ENCODE results near the gene THOP1.
"Not testable (repeated sequence)": the region's sequence is repeated elsewhere in the genome, so short reads cannot be mapped to it uniquely, and the experiment has no call there.

The THOP1 gene

GRCh38 chr19:2817237-2817829 is 32.0 kb downstream of the THOP1 start:
- DNase-seq (ENCODE audit: low read depth in 3 of 3): not testable (repeated sequence)

GRCh38 chr19:2819540-2820111 is 34.3 kb downstream of the THOP1 start, which contains the start of gene ZNF554:
ZNF554 (plus strand) TSS chr19:2819868; CDS start chr19:2820072, 204 bp downstream.
- DNase-seq (ENCODE audit: low read depth in 3 of 3): peak; percentile 93 to 97 (median 97)

GRCh38 chr19:2820112-2820702 is 34.9 kb downstream of the THOP1 start:
- DNase-seq (ENCODE audit: low read depth in 3 of 3): no peak

GRCh38 chr19:2822846-2823245 is 37.5 kb downstream of the THOP1 start:
- no peak for DNase-seq (ENCODE audit: low read depth in 3 of 3)

GRCh38 chr19:2823646-2824045 is 38.3 kb downstream of the THOP1 start:
- DNase-seq (ENCODE audit: low read depth in 3 of 3): no peak

GRCh38 chr19:2824129-2824528 is 38.8 kb downstream of the THOP1 start:
- no peak for DNase-seq (ENCODE audit: low read depth in 3 of 3)

GRCh38 chr19:2827022-2827421 is 41.7 kb downstream of the THOP1 start:
- no peak for DNase-seq (ENCODE audit: low read depth in 3 of 3)

GRCh38 chr19:2827840-2828489 is 42.7 kb downstream of the THOP1 start:
- DNase-seq (ENCODE audit: low read depth in 3 of 3): no peak

- no peak for DNase-seq (ENCODE audit: low read depth in 3 of 3)
Observed at GRCh38 chr19:2834294-2834871, 49.1 kb downstream of the THOP1 start.

- no peak for DNase-seq (ENCODE audit: low read depth in 3 of 3)
Observed at GRCh38 chr19:2837430-2837829, 52.1 kb downstream of the THOP1 start.

GRCh38 chr19:2840794-2841791 is 55.8 kb downstream of the THOP1 start, which contains the start of gene ZNF555:
ZNF555 (plus strand) TSS chr19:2841475; CDS start chr19:2841573, 98 bp downstream.
- peak; percentile 95 to 98 (median 97) for DNase-seq (ENCODE audit: low read depth in 3 of 3)

- DNase-seq (ENCODE audit: low read depth in 3 of 3): no peak
Observed at GRCh38 chr19:2841855-2842574, 56.7 kb downstream of the THOP1 start.

GRCh38 chr19:2845107-2845506 is 59.8 kb downstream of the THOP1 start:
- no peak for DNase-seq (ENCODE audit: low read depth in 3 of 3)

GRCh38 chr19:2846180-2846894 is 61.0 kb downstream of the THOP1 start:
- no peak for DNase-seq (ENCODE audit: low read depth in 3 of 3)

- DNase-seq (ENCODE audit: low read depth in 3 of 3): no peak
Observed at GRCh38 chr19:2847507-2847906, 62.2 kb downstream of the THOP1 start.

- DNase-seq (ENCODE audit: low read depth in 3 of 3): no peak
Observed at GRCh38 chr19:2848616-2849015, 63.3 kb downstream of the THOP1 start.

- DNase-seq (ENCODE audit: low read depth in 3 of 3): no peak
Observed at GRCh38 chr19:2850256-2850925, 65.1 kb downstream of the THOP1 start.

- DNase-seq (ENCODE audit: low read depth in 3 of 3): no peak
Observed at GRCh38 chr19:2852598-2852997, 67.3 kb downstream of the THOP1 start.

GRCh38 chr19:2853015-2853606 is 67.8 kb downstream of the THOP1 start:
- DNase-seq (ENCODE audit: low read depth in 3 of 3): no peak
